ENCODE results near the gene DERA.
"Not testable (repeated sequence)": the region's sequence is repeated elsewhere in the genome, so short reads cannot be mapped to it uniquely, and the experiment has no call there.

Gene DERA

GRCh38 chr12:15910864-15911721 is at the start of gene DERA:
DERA (plus strand) TSS chr12:15911332; CDS start chr12:15911384, 52 bp downstream.
- peak; percentile 85 for DNase-seq

- DNase-seq: no peak
Observed at GRCh38 chr12:15861404-15861803, 49.7 kb upstream of the DERA start.

GRCh38 chr12:15862840-15863239 is 48.3 kb upstream of the DERA start:
- DNase-seq: no peak

- no peak for DNase-seq
Observed at GRCh38 chr12:15863372-15863771, 47.8 kb upstream of the DERA start.

GRCh38 chr12:15863984-15864383 is 47.1 kb upstream of the DERA start:
- DNase-seq: no peak

- no peak for DNase-seq
Observed at GRCh38 chr12:15868186-15868585, 42.9 kb upstream of the DERA start.

GRCh38 chr12:15873556-15873955 is 37.6 kb upstream of the DERA start:
- no peak for DNase-seq

- not testable (repeated sequence) for DNase-seq
Observed at GRCh38 chr12:15874556-15875145, 36.5 kb upstream of the DERA start.

GRCh38 chr12:15875863-15876262 is 35.3 kb upstream of the DERA start:
- DNase-seq: no peak

- no peak for DNase-seq
Observed at GRCh38 chr12:15879413-15879812, 31.7 kb upstream of the DERA start.

- DNase-seq: no peak
Observed at GRCh38 chr12:15880721-15881120, 30.4 kb upstream of the DERA start.

GRCh38 chr12:15882118-15882971 is 28.8 kb upstream of the DERA start, which contains the start of gene STRAP:
STRAP (plus strand) TSS chr12:15882387; CDS start chr12:15882708, 321 bp downstream.
- DNase-seq: peak; percentile 97

- DNase-seq: no peak
Observed at GRCh38 chr12:15883536-15883935, 27.6 kb upstream of the DERA start.

- DNase-seq: no peak
Observed at GRCh38 chr12:15886372-15887042, 24.6 kb upstream of the DERA start.

GRCh38 chr12:15887043-15887817 is 23.9 kb upstream of the DERA start:
- no peak for DNase-seq

- no peak for DNase-seq
Observed at GRCh38 chr12:15892645-15893259, 18.4 kb upstream of the DERA start.

GRCh38 chr12:15893260-15893659 is 17.9 kb upstream of the DERA start:
- no peak for DNase-seq

GRCh38 chr12:15896867-15897266 is 14.3 kb upstream of the DERA start:
- DNase-seq: no peak

GRCh38 chr12:15897433-15897832 is 13.7 kb upstream of the DERA start:
- no peak for DNase-seq

- DNase-seq: no peak
Observed at GRCh38 chr12:15899282-15899870, 11.8 kb upstream of the DERA start.

- DNase-seq: no peak
Observed at GRCh38 chr12:15904378-15904920, 6.7 kb upstream of the DERA start.
